PC-9 (cell line): ENCODE results near the gene SCN1A. TPM values are rescaled to one million over a fixed set of nuclear protein-coding genes. Genes with fewer than 3 reads are reported as not detected.

ENCODE experiments used
- BruUV-seq: library from RNA; stranded (reverse); fragments of 400-500 nt; replicated peaks from 2 replicates; lab custom pipeline; 2021; lab: Mats Ljungman, UMichigan
- CTCF ChIA-PET: fragments of 300-600 bp; sonication (Branson Sonifier 250); formaldehyde crosslinking; loops from one replicate; lab custom pipeline; 2022; ENCODE audit warnings: antibody characterized with exemption; lab: Charles Lee
- POLR2A ChIA-PET: fragments of 300-600 bp; sonication (Branson Sonifier 250); formaldehyde crosslinking; loops from one replicate; lab custom pipeline; 2022; ENCODE audit warnings: antibody characterized with exemption; ENCODE audit not compliant: unreplicated experiment; lab: Charles Lee
- DNase-seq, 2 experiments: peaks; one replicate each; pipeline versions ENCODE4 v3.0.0 to v3.0.0-alpha.2; 2015 to 2022; ENCODE audit warnings: mixed read lengths in 1 of 2
- H2AFZ ChIP-seq: fragments of 200-600 bp; sonication (generic); 2 replicates; pipeline ENCODE4 v1.8.1; 2017; ENCODE audit warnings: antibody characterized with exemption
- H3F3A ChIP-seq: fragments of 200-600 bp; sonication (generic); 2 replicates; pipeline ENCODE4 v1.8.1; 2017; ENCODE audit warnings: antibody characterized with exemption, mild to moderate bottlenecking, low read depth; ENCODE audit not compliant: insufficient read depth
- H3K27ac ChIP-seq: fragments of 200-600 bp; sonication (generic); 2 replicates; pipeline ENCODE4 v1.6.1; 2016; ENCODE audit warnings: mixed run types
- H3K27me3 ChIP-seq: fragments of 200-600 bp; sonication (generic); 2 replicates; pipeline ENCODE4 v1.6.1; 2016; ENCODE audit warnings: low read depth, mixed run types; ENCODE audit not compliant: insufficient read depth
- H3K36me3 ChIP-seq: fragments of 200-600 bp; sonication (generic); 2 replicates; pipeline ENCODE4 v1.6.1; 2016; ENCODE audit warnings: low read depth, mixed run types
- H3K4me1 ChIP-seq: fragments of 200-600 bp; sonication (generic); replicated peaks from 2 replicates; pipeline ENCODE4 v1.6.1; 2016; ENCODE audit warnings: mixed run types; ENCODE audit not compliant: insufficient read depth
- H3K4me2 ChIP-seq: fragments of 200-600 bp; sonication (generic); 2 replicates; pipeline ENCODE4 v1.6.1; 2017; ENCODE audit warnings: mixed run types
- H3K4me3 ChIP-seq: fragments of 200-600 bp; sonication (generic); 2 replicates; pipeline ENCODE4 v1.6.1; 2016; ENCODE audit warnings: mixed run types
- H3K79me2 ChIP-seq: fragments of 200-600 bp; sonication (generic); 2 replicates; pipeline ENCODE4 v1.6.1; 2017; ENCODE audit warnings: low read depth, mixed run types
- H3K9me2 ChIP-seq: fragments of 200-600 bp; sonication (generic); 2 replicates; pipeline ENCODE4 v1.8.1; 2017; ENCODE audit warnings: mild to moderate bottlenecking; ENCODE audit not compliant: insufficient read depth
- H3K9me3 ChIP-seq: fragments of 200-600 bp; sonication (generic); 2 replicates; pipeline ENCODE4 v1.8.1; 2016; ENCODE audit warnings: low read depth; ENCODE audit not compliant: insufficient read depth
- H4K20me1 ChIP-seq: fragments of 200-600 bp; sonication (generic); 2 replicates; pipeline ENCODE4 v1.8.1; 2017; ENCODE audit not compliant: insufficient read depth
- EZH2 ChIP-seq: fragments of 200-600 bp; sonication (generic); IDR thresholded peaks from 2 replicates; pipeline ENCODE4 v1.8.0; 2017; ENCODE audit warnings: antibody characterized with exemption, low read depth
- intact Hi-C: fragments of 100-400 bp; cut with micrococcal nuclease; formaldehyde crosslinking; loops from one replicate; pipeline ENCODE4 v1.10.0; 2022; ENCODE audit not compliant: unreplicated experiment
- total RNA-seq: library from RNA; stranded (reverse); gene quantifications from 2 replicates; pipeline ENCODE4 v1.2.3, GENCODE V29; 2021
- TF ChIP-seq, protein P1 (sequence below): fragments of 200-600 bp; sonication (generic); conservative IDR thresholded peaks from 2 replicates; pipeline ENCODE4 v1.6.1; 2017; ENCODE audit warnings: mixed run types, antibody characterized with exemption, mild to moderate bottlenecking, moderate library complexity

The SCN1A gene
- total RNA-seq, 1 experiment from 2014 or later: not detected

DNA sequence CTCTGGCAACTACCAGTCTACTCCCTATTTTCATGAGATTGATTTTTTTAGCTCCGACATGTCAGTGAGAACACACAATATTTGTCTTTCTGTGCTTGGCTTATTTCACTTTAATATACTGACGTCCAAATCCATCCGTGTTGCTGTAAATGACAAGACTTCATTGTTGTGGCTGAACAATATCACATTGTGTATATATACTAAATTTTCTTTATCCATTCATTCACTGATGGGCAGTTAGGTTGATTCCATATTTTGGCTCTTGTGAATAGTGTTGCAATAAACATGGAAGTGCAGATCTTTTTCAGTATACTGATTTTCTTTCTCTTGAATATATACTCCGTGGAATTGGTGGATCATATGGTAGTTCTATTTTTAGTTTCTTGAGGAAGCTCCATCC is 168.4 kb downstream of the SCN1A start:
- Histone ChIP-seq H3K9me3 (no peaks in the 10 kb centered on the region), H3K36me3 (no peaks in the 10 kb centered on the region), H3K79me2 (no peaks in the 10 kb centered on the region), H3K27ac (no peak overlapping the region), H3K4me3 (no peak overlapping the region), H3K27me3 (no peaks in the 10 kb centered on the region), H2AFZ (no peak overlapping the region), H3K4me1 (no peaks in the 10 kb centered on the region), H3K9me2 (no peaks in the 10 kb centered on the region), H4K20me1 (no peaks in the 10 kb centered on the region), H3K4me2 (no peak overlapping the region), H3F3A (no peaks in the 10 kb centered on the region)
- no peak for TF ChIP-seq EZH2
- TF ChIP-seq, protein P1, sequence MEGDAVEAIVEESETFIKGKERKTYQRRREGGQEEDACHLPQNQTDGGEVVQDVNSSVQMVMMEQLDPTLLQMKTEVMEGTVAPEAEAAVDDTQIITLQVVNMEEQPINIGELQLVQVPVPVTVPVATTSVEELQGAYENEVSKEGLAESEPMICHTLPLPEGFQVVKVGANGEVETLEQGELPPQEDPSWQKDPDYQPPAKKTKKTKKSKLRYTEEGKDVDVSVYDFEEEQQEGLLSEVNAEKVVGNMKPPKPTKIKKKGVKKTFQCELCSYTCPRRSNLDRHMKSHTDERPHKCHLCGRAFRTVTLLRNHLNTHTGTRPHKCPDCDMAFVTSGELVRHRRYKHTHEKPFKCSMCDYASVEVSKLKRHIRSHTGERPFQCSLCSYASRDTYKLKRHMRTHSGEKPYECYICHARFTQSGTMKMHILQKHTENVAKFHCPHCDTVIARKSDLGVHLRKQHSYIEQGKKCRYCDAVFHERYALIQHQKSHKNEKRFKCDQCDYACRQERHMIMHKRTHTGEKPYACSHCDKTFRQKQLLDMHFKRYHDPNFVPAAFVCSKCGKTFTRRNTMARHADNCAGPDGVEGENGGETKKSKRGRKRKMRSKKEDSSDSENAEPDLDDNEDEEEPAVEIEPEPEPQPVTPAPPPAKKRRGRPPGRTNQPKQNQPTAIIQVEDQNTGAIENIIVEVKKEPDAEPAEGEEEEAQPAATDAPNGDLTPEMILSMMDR: no peak
- CTCF ChIA-PET: no interaction called here
- BruUV-seq: no TSS peak
- DNase-seq: no peak
- POLR2A ChIA-PET: no interaction called here
- intact Hi-C loops: no loop called here

DNA sequence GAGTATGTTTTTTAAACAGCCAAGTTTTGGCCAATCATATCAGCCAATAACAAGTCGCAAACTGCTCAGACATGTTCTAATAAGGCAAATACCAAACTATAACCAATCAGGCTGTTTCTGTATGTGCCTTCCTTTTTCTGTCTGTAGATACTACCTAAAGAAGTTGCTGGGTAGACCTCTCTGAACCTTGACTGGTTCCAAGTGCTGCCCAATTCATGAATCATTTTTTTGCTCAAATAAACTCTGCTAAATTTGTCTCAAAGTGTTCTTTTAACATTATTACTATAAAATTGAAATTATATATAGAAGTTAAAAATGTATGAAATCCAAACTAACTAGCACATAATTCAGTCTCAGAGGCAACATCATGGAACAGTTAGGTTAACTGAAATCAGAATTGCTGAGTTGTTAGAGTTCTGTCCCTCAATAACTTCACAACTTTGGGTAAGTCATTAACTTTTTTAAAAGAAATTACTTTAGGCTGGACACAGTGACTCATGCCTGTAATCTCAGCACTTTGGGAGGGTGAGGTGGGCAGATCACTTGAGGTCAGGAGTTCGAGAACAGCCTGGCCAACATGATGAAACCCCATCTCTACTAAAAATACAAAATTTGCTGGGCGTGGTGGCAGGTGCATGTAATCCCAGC is 169.4 kb downstream of the SCN1A start:
- CTCF ChIA-PET: no interaction called here

DNA sequence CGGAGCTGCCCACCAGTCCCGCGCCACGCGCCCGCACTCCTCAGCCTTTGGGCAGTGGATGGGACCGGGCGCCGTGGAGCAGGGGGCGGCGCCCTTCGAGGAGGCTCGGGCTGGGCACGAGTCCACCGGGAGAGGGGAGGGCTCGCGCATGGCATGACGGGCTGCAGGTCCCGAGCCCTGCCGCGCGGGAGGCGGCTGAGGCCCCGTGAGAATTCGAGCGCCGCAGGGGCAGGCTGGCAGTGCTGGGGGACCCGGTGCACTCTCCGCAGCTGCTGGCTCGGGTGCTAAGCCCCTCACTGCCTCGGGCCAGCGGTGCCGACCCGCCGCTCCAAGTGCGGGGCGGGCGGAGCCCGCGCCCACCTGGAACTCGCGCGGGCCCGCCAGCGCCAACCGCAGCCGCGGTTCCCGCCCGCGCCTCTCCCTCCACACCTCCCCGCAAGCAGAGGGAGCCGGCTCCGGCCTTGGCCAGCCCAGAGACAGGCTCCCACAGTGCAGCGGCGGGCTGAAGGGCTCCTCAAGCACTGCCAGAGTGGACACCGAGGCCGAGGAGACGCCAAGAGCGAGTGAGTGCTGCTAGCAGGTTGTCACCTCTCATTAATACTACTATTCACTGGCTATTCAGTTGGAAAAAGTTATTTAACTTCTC is 170.7 kb downstream of the SCN1A start:
- Histone ChIP-seq H3K9me2 (no peaks in the 10 kb centered on the region), H3K4me3 (no peak overlapping the region), H3K9me3 (no peaks in the 10 kb centered on the region), H3K79me2 (no peaks in the 10 kb centered on the region), H3K4me1 (peaks cover 7% of the 10 kb centered on the region), H3K27ac (no peak overlapping the region), H4K20me1 (no peaks in the 10 kb centered on the region), H3K36me3 (no peaks in the 10 kb centered on the region), H2AFZ (no peak overlapping the region), H3K4me2 (no peak overlapping the region), H3K27me3 (no peaks in the 10 kb centered on the region), H3F3A (0 out of 2 replicates have a peak, but pooled peaks cover 6% of the 10 kb centered on the region)
- intact Hi-C loops: no loop called here
- ChIA-PET CTCF (no interaction called here), POLR2A (interaction anchor here (0.6 kb wide), 1 partner anchor 203 kb away, joined by 4 read pairs; no protein-coding TSS in a partner anchor)
- DNase-seq: no peak
- BruUV-seq: no TSS peak
- TF ChIP-seq, protein P1: no peak
- TF ChIP-seq EZH2: no peak

More for the DNA sequence above, 169.4 kb downstream of the SCN1A start:
- Histone ChIP-seq H3K36me3 (no peaks in the 10 kb centered on the region), H3F3A (no peaks in the 10 kb centered on the region), H3K9me2 (no peaks in the 10 kb centered on the region), H3K4me3 (no peak overlapping the region), H3K79me2 (no peaks in the 10 kb centered on the region), H3K4me2 (no peak overlapping the region), H3K4me1 (no peaks in the 10 kb centered on the region), H4K20me1 (no peaks in the 10 kb centered on the region), H2AFZ (no peak overlapping the region), H3K27ac (no peak overlapping the region), H3K27me3 (no peaks in the 10 kb centered on the region), H3K9me3 (no peaks in the 10 kb centered on the region)
- POLR2A ChIA-PET: no interaction called here
- BruUV-seq: no TSS peak
- DNase-seq: no peak
- intact Hi-C loops: no loop called here
- no peak for TF ChIP-seq EZH2
- TF ChIP-seq, protein P1: no peak
